Osteocyte (in vitro differentiated cells): ENCODE results near the gene SSBP4. TPM values are rescaled to one million over a fixed set of nuclear protein-coding genes. Genes with fewer than 3 reads are reported as not detected.
A peak's percentile ranks its signal among the peaks of the same experiment; 100 is the strongest.
"Not testable (repeated sequence)": the region's sequence is repeated elsewhere in the genome, so short reads cannot be mapped to it uniquely, and the experiment has no call there.

ENCODE experiments used
- DNase-seq: peaks from one replicate; pipeline ENCODE4 v3.0.0; 2021; ENCODE audit warnings: mixed read lengths; ENCODE audit not compliant: unreplicated experiment; ENCODE audit errors: extremely low spot score
- H3K27ac Mint-ChIP-seq: one replicate; pipeline ENCODE4 v1.8.0; 2021; ENCODE audit warnings: mild to moderate bottlenecking, mixed read lengths; ENCODE audit not compliant: unreplicated experiment
- H3K27me3 Mint-ChIP-seq: one replicate; pipeline ENCODE4 v1.8.0; 2021; ENCODE audit warnings: mixed read lengths; ENCODE audit not compliant: unreplicated experiment
- H3K36me3 Mint-ChIP-seq: one replicate; pipeline ENCODE4 v1.8.0; 2021; ENCODE audit warnings: mixed read lengths; ENCODE audit not compliant: unreplicated experiment
- H3K4me1 Mint-ChIP-seq: one replicate; pipeline ENCODE4 v1.8.0; 2021; ENCODE audit warnings: mixed read lengths; ENCODE audit not compliant: unreplicated experiment
- H3K4me3 Mint-ChIP-seq: one replicate; pipeline ENCODE4 v1.8.0; 2021; ENCODE audit warnings: mild to moderate bottlenecking, moderate library complexity, mixed read lengths; ENCODE audit not compliant: unreplicated experiment
- H3K9me3 Mint-ChIP-seq: one replicate; pipeline ENCODE4 v1.8.0; 2021; ENCODE audit warnings: mixed read lengths; ENCODE audit not compliant: unreplicated experiment
- CTCF ChIP-seq: fragments of 200-600 bp; sonication (generic); IDR thresholded peaks from 2 replicates; pipeline ENCODE4 v1.5.0; 2021; ENCODE audit warnings: antibody characterized with exemption, mild to moderate bottlenecking, moderate library complexity
- total RNA-seq: library from RNA; stranded (reverse); gene quantifications from 2 replicates; pipeline ENCODE4 v1.2.1, GENCODE V29; 2021

Gene SSBP4
- total RNA-seq, 1 donor from 2014 or later, result 82.9 TPM

DNA sequence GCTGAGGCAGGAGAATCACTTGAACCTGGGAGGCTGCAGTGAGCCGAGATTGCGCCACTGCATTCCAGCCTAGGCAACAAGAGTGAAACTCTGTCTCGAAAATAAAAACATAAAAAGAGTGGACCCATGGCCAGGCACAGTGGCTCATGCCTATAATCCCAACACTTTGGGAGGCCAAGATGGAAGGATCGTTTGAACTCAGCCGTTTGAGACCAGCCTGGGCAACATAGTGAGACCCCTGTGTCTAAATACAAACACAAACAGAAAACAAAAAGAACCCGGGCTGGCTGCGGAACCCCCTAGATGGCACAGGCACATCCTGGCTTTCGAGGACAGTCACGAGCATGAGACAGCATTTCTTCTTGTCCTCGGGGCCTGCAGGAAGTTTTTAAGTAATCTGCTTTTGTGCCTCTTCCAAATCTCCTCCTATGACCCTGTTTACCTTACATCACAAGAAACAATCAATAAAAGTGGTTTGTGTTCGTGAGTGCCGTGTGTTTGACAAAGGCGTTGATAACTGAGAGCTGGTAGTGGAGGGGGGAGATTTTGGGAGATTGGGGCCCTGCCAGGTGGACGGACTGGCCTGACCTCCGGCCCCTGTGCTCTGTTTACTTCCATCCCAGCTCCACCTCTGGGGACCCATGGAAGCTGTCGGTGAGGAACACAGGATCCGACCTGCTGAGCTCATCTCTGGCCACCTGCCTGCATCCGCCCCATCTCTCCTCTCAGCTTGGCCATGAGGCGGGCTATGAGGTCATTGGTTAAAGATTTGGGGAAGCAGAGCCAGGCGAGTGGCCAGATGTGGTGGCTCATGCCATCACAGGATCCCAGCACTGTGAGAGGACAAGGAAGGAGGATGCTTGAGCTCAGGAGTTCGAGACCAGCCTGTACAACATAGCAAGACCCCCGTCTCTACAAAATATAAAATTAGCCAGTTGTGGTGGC lies 39.1 kb upstream of the SSBP4 start:
- H3K27ac Mint-ChIP-seq, result peak overlapping the region; percentile 10
- no peaks in the 10 kb centered on the region for H3K27me3 Mint-ChIP-seq
- peaks cover 45% of the 10 kb centered on the region for H3K4me1 Mint-ChIP-seq
- H3K9me3 Mint-ChIP-seq, result no peaks in the 10 kb centered on the region
- no peak for DNase-seq
- H3K36me3 Mint-ChIP-seq, result no peaks in the 10 kb centered on the region
- TF ChIP-seq CTCF, result no peak
- no peak overlapping the region for H3K4me3 Mint-ChIP-seq

DNA sequence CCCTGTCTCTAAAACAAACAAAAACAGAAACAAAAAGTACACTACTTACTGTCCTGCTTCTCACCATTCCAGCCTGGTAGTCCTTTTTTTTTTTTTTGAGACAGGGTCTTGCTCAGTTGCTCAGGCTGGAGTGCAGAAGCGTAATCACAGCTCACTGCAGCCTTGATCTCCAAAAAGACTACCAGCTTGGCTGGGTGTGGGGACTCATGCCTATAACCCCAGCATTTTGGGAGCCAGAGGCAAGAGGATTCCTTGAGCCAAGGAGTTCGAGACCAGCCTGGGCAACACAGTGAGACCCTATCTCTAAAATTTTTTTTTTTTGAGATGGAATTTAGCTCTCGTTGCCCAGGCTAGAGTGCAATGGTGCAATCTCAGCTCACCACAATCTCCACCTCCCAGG lies 38.4 kb upstream of the SSBP4 start:
- H3K36me3 Mint-ChIP-seq, result no peaks in the 10 kb centered on the region
- no peaks in the 10 kb centered on the region for H3K9me3 Mint-ChIP-seq
- no peak for DNase-seq
- no peak for TF ChIP-seq CTCF
- H3K27me3 Mint-ChIP-seq, result no peaks in the 10 kb centered on the region
- no peak overlapping the region for H3K4me3 Mint-ChIP-seq
- H3K27ac Mint-ChIP-seq, result no peak overlapping the region
- peaks cover 51% of the 10 kb centered on the region for H3K4me1 Mint-ChIP-seq

- not testable (repeated sequence) for H3K27ac Mint-ChIP-seq, H3K27me3 Mint-ChIP-seq, H3K4me3 Mint-ChIP-seq, H3K9me3 Mint-ChIP-seq, H3K36me3 Mint-ChIP-seq, DNase-seq
- H3K4me1 Mint-ChIP-seq, result peaks cover 59% of the 10 kb centered on the region
Measured at GRCh38 chr19:18383622-18384021, 35.6 kb upstream of the SSBP4 start.

DNA sequence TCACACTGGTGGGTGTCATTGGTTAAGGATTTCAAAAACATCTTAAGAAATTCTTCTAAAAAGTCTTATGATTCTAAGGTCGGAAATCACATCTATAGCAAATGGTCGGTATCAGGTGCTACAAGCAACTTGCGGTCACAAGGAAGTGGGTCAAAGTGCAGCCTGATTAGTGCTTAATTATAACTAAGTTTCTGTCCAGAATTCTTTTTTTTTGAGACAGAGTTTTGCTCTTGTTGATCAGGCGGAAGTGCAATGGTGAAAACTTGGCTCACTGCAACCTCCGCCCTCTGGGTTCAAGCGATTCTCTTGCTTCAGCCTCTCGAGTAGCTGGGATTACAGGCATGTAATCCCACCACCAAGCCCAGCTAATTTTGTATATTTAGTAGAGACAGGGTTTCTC lies 34.4 kb upstream of the SSBP4 start:
- no peaks in the 10 kb centered on the region for H3K9me3 Mint-ChIP-seq
- peaks cover 7% of the 10 kb centered on the region for H3K36me3 Mint-ChIP-seq
- peaks cover 58% of the 10 kb centered on the region for H3K4me1 Mint-ChIP-seq
- TF ChIP-seq CTCF, result no peak
- no peaks in the 10 kb centered on the region for H3K27me3 Mint-ChIP-seq
- no peak for DNase-seq
- H3K27ac Mint-ChIP-seq, result no peak overlapping the region
- H3K4me3 Mint-ChIP-seq, result no peak overlapping the region

DNA sequence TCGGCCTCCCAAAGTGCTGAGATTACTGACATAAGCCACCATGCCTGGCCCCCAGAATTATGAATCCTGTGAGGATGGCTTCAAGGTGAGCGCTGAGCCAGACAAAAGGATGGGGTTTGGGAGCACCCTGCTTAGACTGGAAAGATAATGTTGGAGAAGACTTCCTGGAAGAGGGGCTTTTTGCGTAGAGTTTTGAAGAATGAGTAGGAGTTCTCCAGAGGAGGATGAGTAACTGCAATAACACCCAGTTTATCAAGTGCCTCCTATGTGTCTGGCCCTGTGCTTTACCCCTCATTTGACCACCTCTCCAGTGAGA lies 33.9 kb upstream of the SSBP4 start:
- peak overlapping the region; percentile 85 for H3K27ac Mint-ChIP-seq
- no peaks in the 10 kb centered on the region for H3K27me3 Mint-ChIP-seq
- H3K4me3 Mint-ChIP-seq, result no peak overlapping the region

More for the DNA sequence above, 33.9 kb upstream of the SSBP4 start:
- Mint-ChIP-seq H3K36me3 (peaks cover 7% of the 10 kb centered on the region), H3K4me1 (peaks cover 53% of the 10 kb centered on the region), H3K9me3 (no peaks in the 10 kb centered on the region)
- DNase-seq, result no peak
- no peak for TF ChIP-seq CTCF
